ENCODE results near the gene NXNL1. TPM values are rescaled to one million over a fixed set of nuclear protein-coding genes. Genes with fewer than 3 reads are reported as not detected.

Gene NXNL1
- total RNA-seq, 2 donors from 2014 or later: not detected

DNA sequence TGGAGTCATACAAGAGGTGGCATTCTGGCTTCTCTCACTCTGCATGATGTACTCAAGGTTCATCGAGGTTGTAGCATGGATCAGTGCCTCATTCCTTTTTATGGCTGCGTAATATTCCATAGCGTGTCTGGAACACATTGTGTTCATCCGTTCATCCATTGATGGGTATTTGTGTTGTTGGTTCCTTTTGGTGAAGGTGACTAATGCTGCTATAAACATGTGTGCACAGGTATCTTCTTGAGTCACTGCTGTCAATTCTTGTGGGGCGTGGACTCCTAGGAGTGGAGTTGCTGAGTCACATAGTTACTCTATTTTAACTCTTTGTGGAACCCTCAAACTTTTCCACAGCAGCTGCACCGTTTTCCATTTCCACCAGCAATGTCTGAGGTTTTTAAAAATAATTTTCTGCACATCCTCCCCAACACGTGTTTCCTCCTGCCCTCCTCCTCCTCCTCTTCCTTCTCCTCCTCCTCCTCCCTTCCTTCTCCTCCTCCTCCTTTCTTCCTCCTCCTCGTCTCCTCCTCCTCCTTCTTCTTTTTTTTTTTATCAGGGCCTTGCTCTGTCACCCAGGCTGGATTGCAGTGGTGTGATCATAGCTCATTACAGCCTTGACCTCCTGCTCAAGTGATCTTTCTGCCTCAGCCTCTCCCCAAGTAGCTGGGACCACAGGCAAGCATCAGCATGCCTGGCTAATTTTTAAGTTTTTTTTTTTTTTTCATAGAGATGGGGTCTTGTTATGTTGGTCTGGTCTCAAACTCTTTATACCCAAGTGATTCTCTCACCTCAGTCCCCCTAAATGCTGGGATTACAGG, 10.3 kb downstream of the NXNL1 start:
- no peak overlapping the region for H3K4me3 ChIP-seq
- no peaks in the 10 kb centered on the region for H3K4me1 ChIP-seq (replicated peaks)
- WGBS: 55% methylated on average over 8 of the region's 8 CpGs
- no peak for TF ChIP-seq POLR2A (IDR thresholded peaks at IDR 0.05)
- TF ChIP-seq, protein P1, sequence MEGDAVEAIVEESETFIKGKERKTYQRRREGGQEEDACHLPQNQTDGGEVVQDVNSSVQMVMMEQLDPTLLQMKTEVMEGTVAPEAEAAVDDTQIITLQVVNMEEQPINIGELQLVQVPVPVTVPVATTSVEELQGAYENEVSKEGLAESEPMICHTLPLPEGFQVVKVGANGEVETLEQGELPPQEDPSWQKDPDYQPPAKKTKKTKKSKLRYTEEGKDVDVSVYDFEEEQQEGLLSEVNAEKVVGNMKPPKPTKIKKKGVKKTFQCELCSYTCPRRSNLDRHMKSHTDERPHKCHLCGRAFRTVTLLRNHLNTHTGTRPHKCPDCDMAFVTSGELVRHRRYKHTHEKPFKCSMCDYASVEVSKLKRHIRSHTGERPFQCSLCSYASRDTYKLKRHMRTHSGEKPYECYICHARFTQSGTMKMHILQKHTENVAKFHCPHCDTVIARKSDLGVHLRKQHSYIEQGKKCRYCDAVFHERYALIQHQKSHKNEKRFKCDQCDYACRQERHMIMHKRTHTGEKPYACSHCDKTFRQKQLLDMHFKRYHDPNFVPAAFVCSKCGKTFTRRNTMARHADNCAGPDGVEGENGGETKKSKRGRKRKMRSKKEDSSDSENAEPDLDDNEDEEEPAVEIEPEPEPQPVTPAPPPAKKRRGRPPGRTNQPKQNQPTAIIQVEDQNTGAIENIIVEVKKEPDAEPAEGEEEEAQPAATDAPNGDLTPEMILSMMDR (IDR thresholded peaks at IDR 0.05): no peak
- TF ChIP-seq POLR2AphosphoS5 (IDR thresholded peaks at IDR 0.05): no peak
- H3K27me3 ChIP-seq (replicated peaks; ENCODE audit: insufficient read depth): peaks cover 4% of the 10 kb centered on the region
- intact Hi-C loops (cut with DNase I): no loop called here
- no peaks in the 10 kb centered on the region for H3K9me3 ChIP-seq
- no peak for DNase-seq (ENCODE audit: low spot score)
- H3K27ac ChIP-seq: no peak overlapping the region
- no peaks in the 10 kb centered on the region for H3K36me3 ChIP-seq

DNA sequence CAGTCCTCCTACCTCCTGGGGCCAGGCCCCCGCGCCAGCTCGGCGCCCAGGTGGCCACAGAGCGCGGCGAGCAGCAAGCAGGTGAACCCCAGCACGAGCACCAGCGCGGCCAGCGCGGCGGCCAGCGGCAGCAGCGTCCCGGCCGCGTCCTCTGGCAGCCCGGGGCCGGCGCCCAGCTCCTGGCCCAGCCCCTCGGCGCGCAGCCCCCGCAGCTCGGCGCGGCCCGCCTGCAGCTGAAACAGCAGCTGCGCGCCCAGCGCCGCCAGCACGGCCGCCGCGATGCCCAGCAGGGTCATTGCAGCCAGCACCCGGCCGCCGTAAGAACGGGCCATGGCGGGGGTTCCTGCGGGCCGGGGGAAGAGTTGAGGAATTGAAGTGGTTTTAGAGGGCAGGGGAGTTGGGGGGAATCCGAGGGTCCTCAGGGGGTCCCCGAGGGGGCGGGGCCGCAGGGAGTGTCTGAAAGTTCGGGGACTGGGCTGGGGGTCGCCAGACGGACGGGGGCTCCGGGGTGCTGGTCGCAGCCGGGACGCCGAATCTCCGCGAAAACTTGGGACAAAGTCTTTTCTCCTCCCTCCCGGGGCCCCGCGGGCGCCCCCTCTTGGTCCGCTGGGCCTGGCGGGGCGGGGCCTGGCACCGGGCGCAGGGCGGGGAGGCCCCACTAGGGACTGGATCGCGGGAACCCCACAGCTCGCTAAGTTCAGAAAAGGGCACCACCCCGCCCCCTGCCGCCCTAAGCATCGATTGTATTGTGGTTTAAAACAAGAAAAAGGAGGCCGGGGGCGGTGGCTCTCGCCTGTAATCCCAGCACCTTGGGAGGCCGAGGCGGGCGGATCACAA, 12.4 kb downstream of the NXNL1 start, which contains the start of gene TMEM221:
TSS of gene TMEM221 (minus strand) at position 538 of the 837 bp plus-strand sequence. CDS start at position 332, 206 bp downstream.
- no peaks in the 10 kb centered on the region for H3K4me1 ChIP-seq (replicated peaks)
- TF ChIP-seq POLR2AphosphoS5 (IDR thresholded peaks at IDR 0.05) (no peak), POLR2A (IDR thresholded peaks at IDR 0.05) (no peak)
- TF ChIP-seq, protein P1 (IDR thresholded peaks at IDR 0.05): peak in 2 of 4 experiments; percentile 18 to 25
- no peak for DNase-seq (ENCODE audit: low spot score)
- H3K4me3 ChIP-seq: peak within 1 kb of the TSS; percentile 33 to 34
- no peak within 1 kb of the TSS for H3K27ac ChIP-seq
- no peaks in the 10 kb centered on the region for H3K9me3 ChIP-seq
- H3K36me3 ChIP-seq: no peaks in the 10 kb centered on the region
- 3% methylated on average over 54 of the region's 81 CpGs for WGBS
- intact Hi-C loops (cut with DNase I): no loop called here
- no peaks in the 10 kb centered on the region for H3K27me3 ChIP-seq (replicated peaks; ENCODE audit: insufficient read depth)

DNA sequence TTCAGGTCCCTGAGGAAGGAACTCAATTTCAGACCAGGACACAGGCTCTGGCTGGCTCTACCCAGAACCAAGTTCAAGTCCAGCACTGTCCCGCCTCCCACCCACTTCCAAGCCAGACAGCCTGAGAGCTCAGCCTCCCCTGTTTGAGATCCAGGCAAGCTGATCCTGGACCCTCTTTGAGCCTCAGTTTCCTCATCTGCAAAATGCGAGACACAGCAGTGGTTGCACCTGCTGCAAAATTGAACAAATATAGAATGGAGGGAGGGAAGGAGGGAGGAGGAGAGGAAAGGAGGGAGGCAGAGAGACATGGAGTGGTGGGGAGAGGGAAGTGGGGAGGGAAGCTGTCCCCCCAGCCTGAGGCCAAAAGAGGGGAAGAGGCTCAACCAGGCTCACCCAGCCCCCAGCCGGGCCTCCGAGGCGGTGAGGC, 13.0 kb downstream of the NXNL1 start:
- Histone ChIP-seq H3K9me3 (no peaks in the 10 kb centered on the region), H3K27ac (no peak overlapping the region), H3K4me1 (replicated peaks) (no peaks in the 10 kb centered on the region), H3K36me3 (no peaks in the 10 kb centered on the region), H3K27me3 (replicated peaks; ENCODE audit: insufficient read depth) (no peaks in the 10 kb centered on the region), H3K4me3 (peak overlapping the region; percentile 33 to 34)
- no peak for DNase-seq (ENCODE audit: low spot score)
- no peak for TF ChIP-seq POLR2A (IDR thresholded peaks at IDR 0.05)
- TF ChIP-seq, protein P1 (IDR thresholded peaks at IDR 0.05): no peak
- TF ChIP-seq POLR2AphosphoS5 (IDR thresholded peaks at IDR 0.05): no peak
- intact Hi-C loops (cut with DNase I): no loop called here
- WGBS: 29% methylated on average over 5 of the region's 5 CpGs

- no peak overlapping the region for H3K4me3 ChIP-seq
- no peaks in the 10 kb centered on the region for H3K36me3 ChIP-seq
- H3K27ac ChIP-seq: no peak overlapping the region
- intact Hi-C loops (cut with DNase I): no loop called here
- H3K4me1 ChIP-seq (replicated peaks): no peaks in the 10 kb centered on the region
- H3K27me3 ChIP-seq (replicated peaks; ENCODE audit: insufficient read depth): no peaks in the 10 kb centered on the region
- DNase-seq (ENCODE audit: low spot score): no peak
- H3K9me3 ChIP-seq: no peaks in the 10 kb centered on the region
- TF ChIP-seq POLR2A (IDR thresholded peaks at IDR 0.05): no peak
- TF ChIP-seq, protein P1 (IDR thresholded peaks at IDR 0.05): no peak
- no peak for TF ChIP-seq POLR2AphosphoS5 (IDR thresholded peaks at IDR 0.05)
- 97% methylated on average over 1 of the region's 1 CpG for WGBS
Observed at GRCh38 chr19:17445526-17446165, 15.1 kb downstream of the NXNL1 start.
